NB4 (cell line): ENCODE measurements around the gene ANP32A.

ENCODE experiments used
- DNase-seq: peaks from one replicate; pipeline ENCODE4 v3.0.0; 2010; ENCODE audit warnings: low read depth
- H3K4me3 ChIP-seq: one replicate; pipeline ENCODE4 v1.5.1; 2011; ENCODE audit warnings: mild to moderate bottlenecking, low read depth, low read length, moderate library complexity
- MYC ChIP-seq: IDR thresholded peaks from 2 replicates; pipeline ENCODE4 v1.6.1; 2011; ENCODE audit warnings: low read depth, low read length
- POLR2A ChIP-seq: IDR thresholded peaks from 2 replicates; pipeline ENCODE4 v1.6.1; 2011; ENCODE audit warnings: mild to moderate bottlenecking; ENCODE audit not compliant: insufficient read length; ENCODE audit errors: extremely low read depth
- TF ChIP-seq, protein P1 (sequence below): IDR thresholded peaks from one replicate; pipeline ENCODE4 v1.5.1; 2012; ENCODE audit warnings: low read depth, low read length
- TF ChIP-seq, protein P2 (sequence below): IDR thresholded peaks from 2 replicates; pipeline ENCODE4 v1.6.1; 2011; ENCODE audit warnings: low read depth, low read length

ANP32A gene

DNA sequence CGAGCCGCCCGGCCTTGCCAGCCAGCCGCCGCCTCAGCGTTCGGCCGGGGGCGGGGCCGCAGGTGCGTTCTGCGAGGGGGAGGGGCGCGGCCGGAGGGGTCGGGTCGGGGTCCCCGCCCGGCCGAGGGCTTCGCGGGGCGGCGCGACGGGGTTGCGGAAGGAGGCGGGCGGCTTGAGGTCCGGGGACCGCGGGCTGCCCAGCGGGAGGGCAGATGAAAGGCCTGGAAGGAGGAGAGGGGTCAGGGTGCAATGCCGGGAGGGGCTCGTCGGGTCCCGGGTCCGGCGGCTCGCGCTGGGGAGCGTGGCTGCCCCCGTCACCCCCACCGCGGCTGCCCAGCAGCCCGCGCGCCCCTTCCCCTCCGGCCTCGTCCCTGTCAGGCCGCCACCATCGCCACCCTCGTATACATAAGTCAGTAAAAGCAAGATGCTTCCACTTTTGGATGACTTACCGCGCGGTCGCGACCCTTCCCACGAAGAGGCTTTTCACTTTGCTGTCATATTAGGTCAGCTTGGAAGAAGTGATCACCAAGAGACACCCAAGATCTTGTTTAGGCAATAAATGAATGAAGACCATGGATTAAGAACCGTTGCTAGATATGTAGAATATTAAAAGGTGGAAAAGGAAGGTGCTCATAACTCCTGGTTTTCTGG lies 620 bp upstream of the ANP32A start:
- DNase-seq, result peak; percentile 50
- peak overlapping the region; percentile 81 for H3K4me3 ChIP-seq
- TF ChIP-seq POLR2A (no peak), MYC (no peak; the same call in 1 of the 2 replicates)
- TF ChIP-seq, protein P1, sequence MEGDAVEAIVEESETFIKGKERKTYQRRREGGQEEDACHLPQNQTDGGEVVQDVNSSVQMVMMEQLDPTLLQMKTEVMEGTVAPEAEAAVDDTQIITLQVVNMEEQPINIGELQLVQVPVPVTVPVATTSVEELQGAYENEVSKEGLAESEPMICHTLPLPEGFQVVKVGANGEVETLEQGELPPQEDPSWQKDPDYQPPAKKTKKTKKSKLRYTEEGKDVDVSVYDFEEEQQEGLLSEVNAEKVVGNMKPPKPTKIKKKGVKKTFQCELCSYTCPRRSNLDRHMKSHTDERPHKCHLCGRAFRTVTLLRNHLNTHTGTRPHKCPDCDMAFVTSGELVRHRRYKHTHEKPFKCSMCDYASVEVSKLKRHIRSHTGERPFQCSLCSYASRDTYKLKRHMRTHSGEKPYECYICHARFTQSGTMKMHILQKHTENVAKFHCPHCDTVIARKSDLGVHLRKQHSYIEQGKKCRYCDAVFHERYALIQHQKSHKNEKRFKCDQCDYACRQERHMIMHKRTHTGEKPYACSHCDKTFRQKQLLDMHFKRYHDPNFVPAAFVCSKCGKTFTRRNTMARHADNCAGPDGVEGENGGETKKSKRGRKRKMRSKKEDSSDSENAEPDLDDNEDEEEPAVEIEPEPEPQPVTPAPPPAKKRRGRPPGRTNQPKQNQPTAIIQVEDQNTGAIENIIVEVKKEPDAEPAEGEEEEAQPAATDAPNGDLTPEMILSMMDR, result no peak
- TF ChIP-seq, protein P2, sequence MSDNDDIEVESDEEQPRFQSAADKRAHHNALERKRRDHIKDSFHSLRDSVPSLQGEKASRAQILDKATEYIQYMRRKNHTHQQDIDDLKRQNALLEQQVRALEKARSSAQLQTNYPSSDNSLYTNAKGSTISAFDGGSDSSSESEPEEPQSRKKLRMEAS, result peak; percentile 27; the same call in 1 of the 2 replicates

DNA sequence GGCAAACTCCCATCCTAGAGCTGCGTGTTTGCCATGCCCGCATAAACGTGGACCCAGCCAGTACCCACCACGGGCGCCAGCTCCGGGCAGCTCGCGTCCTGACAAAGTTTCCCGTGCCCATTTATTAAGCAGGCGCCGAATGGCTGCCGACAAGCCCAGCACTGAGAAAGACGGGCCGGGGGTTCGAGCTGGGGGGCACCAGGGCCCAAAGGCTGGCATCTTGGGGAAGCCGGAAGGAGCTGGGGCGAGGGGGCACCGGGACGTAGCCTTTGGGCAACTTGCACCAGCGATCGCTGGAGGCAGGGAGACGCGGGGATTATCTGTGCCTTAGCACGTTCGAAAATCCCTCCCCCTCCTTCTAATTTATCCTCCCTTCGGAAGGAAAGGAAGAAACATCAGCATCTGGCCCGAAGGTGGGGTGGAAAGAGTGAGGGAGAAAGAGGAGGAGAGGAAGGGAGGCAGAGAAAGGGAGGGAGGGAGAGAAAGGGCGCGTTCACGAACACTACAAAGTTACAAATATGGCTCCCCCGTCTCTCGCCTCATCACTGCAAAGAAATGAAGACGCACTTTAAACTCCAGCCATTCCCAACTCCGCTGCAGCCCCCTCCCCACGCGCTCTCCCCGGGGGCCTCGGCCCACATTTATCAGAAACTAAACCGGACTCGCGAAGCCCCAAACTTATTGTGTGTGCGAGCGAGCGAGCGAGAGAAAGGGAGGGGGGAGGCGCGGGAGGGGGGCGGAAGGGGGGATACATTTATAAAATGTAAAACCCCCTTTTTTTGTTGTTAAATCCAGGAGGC lies 1.0 kb downstream of the ANP32A start:
- H3K4me3 ChIP-seq, result peak overlapping the region; percentile 81
- DNase-seq, result peak; percentile 66
- TF ChIP-seq MYC (no peak), POLR2A (peak; percentile 12)

DNA sequence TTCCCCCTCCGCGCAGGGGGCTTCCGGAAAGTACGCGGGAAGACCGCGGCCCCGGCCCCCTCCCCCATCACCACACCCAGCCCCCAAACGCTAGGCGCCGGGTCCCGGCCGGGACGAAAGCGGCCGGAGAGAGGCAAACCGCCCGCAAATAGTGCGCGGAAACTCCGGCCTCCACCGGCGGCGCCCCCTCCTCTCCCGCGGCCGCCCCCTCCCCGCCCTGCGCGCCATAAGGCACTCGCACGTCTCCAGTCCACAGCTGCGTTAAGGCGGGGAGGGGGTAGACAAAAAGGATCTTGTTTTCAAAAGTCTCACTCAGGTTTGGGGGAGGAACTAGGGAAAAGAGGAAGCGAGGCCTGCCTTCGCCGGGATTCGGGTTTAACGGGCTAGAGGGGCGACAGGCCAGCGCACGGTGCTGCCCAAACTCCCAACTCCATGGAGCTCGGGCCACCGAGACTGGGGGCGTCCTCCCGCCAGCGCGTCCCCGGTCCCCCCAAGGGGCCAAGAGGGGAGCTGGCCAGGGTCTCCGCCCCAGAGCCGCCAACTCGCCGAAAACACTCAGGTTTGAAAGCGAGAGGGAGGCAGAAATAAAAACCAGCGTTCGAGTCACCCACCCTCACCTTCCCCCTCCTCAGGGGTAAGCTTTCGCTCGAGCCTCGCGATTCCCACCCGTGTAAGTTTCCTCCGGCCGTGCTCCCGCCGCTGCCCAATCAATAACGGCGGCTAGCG lies 1.8 kb downstream of the ANP32A start:
- TF ChIP-seq, protein P2, result no peak; the same call in 1 of the 2 replicates
- TF ChIP-seq POLR2A (peak; percentile 78), MYC (0 out of 2 replicates have a peak, but pooled peaks have one; percentile 11)
- TF ChIP-seq, protein P1, result no peak
- DNase-seq, result peak; percentile 93
- H3K4me3 ChIP-seq, result peak overlapping the region; percentile 81

DNA sequence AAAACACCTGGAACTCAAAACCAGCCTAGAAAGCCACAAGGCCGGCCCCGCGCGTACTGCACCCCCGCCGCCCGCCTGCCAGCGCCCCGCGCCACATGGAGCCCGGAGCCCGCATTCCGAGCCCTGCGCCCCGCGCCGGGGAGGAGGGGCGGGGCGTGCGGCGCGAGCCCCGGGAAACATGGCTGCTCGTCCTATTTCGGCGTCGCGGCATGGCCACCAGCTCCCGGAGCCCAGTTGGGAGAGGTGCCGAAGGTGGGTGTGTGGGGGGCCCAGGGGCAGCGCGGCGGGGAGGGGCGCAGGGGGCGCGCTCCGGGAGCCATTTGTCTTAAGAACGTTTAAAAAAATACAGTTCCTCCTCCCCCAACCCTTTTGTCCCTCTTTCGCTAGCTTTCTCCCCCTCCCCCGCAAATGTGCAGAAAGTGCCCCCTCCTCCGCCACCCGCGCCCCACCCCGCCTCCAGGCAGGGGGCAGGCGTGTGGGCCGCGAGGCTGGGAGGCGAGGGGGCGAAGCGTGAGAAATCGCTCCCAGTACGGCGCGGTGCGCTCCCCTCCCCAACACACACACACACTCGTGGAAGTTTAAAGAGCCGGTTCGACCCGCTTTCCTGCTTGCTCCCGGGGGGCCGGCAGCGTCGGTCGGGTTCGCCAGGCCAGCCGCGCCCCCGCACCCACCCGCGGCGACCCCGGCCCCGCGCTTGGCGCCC lies 2.5 kb downstream of the ANP32A start:
- H3K4me3 ChIP-seq, result peak overlapping the region; percentile 81
- TF ChIP-seq, protein P2, result peak; percentile 47
- TF ChIP-seq MYC, result peak; percentile 14
- TF ChIP-seq POLR2A, result no peak
- TF ChIP-seq, protein P1, result no peak
- DNase-seq, result peak; percentile 93

DNA sequence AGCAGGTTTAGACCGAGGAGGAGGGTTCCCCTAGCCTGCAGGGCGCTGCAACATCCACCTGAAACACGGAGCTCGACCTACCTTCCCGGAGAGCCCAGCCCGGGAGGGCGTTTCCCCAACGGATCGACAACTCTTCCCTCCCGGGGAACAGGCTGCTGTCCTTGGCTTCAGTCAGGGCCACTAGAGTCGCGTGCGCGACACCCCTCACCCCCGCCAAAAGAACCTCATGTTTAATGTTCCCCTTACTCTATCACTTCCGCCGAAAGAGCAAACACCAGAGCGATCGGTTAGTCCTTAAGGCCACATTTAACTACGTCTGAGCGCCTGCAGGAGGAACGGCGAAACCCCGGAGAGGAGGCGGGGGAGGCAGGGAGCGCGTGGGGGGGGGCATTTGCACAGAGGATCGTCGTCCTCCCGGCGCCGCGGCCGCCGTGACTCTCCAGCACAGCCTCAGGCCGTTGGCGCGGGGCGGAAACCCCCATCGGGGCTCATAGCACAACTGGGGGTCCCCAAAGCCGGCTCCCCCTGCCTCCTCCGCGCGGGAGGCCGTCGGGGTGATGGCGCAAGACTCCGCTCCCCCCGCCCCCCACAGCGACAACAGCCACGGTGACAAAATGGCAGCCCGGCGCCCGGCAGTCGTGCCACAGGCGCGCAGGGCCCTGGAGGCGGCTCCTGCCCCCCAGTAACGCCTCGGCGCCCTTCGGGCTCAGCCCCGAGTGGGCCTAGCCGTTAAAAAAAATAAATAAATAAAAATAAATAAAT lies 3.2 kb downstream of the ANP32A start:
- TF ChIP-seq, protein P1, result no peak
- TF ChIP-seq, protein P2, result no peak
- TF ChIP-seq POLR2A, result peak; percentile 37
- peak overlapping the region; percentile 81 for H3K4me3 ChIP-seq
- DNase-seq, result peak; percentile 86
